ENCODE data around the gene FUT8.

GRCh38 chr14:65500075-65500474, 87.5 kb downstream of the FUT8 start:
- no peak for TF ChIP-seq CTCF (IDR thresholded peaks at IDR 0.05)
- TF ChIP-seq POLR2A (IDR thresholded peaks at IDR 0.05) = no peak

Data from thyroid gland (tissue), 4 donors.